Activated CD8-positive, alpha-beta memory T cell treated with anti-CD3 and anti-CD28 coated beads for 1 hour (primary cell): Measurements from ENCODE around the gene DUSP16.
A peak's percentile ranks its signal among the peaks of the same experiment; 100 is the strongest.
"Not testable (repeated sequence)": the region's sequence is repeated elsewhere in the genome, so short reads cannot be mapped to it uniquely, and the experiment has no call there.

Source experiments
- DNase-seq, 2 donors: peaks; one replicate each; pipeline ENCODE4 v3.0.0-alpha.2; 2020; ENCODE audit warnings: low read depth in 1 of 2; ENCODE audit errors: extremely low read depth in 1 of 2

DUSP16 gene

DNA sequence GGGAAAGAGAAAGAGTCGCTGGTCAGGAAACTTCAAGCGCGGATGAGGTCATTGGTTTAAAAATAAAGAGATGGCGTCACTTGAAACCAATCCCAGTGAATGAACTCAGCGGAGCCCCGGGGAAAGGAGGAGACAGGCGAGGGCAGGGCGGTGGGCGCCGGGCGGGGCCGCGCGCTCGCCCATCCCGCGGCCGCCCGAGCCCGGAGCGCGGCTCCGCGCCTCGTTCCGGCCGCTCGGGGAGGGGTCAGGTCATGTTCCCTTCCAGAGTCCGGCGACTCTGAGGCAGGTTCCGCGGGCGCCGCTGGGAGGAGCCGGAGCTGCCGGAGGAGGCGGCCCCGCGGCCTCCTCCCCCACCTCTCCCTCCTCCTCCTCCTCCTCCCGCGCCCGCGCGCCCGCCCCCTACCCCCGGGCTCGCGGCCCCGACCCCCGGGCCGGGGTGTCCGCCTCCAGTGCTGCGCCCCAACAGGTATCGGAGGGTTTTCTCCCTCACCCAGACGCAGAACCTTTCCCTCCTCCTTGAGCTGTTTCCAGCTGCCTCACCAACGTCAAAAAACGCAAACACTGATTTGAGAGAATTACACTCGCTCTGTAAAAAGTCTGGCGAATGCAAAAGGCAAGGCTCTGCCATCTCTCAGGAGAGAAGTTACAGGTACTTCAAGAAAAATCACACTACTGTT, at the start of gene DUSP16:
Gene DUSP16, minus strand, starts transcription at position 279 of the 677 bp plus-strand sequence. CDS start 41,765 bp downstream, outside the sequence.
- DNase-seq: peak; percentile 55 to 57

- DNase-seq: no peak
These were observed 49.7 kb upstream of the DUSP16 start for GRCh38 chr12:12612358-12612757.

DNA sequence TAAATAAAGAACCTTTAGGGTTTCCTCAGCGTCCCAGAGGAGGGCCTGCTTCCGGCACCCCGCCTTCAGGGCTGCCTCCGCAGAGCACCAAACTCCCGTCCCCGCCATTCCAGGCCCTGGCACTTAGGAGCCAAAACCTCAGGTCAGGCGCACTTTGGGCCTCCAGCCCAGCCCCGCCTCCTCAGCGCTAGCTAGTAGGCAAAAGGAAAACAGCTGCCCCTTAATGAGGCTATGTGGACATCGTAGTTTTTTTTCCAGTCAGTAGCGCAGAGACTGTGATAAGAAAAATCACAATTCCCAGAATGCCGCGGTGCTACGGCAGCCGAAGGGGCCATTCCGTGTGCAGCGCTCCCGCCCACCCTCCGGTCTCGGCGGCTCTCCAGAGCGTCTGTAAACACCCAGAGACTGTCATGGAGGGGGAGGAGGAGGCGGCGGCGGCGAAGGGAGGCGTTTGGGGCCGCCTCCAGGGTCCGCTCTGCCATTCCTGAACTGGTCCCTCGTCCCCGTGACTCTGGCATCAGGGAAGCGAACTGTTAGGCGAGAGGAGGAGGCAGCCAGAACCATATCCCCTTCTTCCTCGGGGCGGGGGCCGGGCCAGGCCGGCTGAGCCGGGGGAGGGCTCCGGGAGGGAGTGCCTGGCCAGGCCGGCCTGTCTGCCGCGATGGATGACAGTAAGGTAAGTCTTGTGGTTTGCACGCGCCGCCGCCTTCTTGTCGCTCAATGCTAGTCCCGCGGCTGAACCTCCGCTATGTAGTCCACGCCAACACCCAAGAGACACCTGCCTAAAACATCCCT, 49.0 kb upstream of the DUSP16 start, which contains the start of gene CREBL2:
Gene CREBL2, plus strand, starts transcription at position 365 of the 795 bp plus-strand sequence. Its CDS starts 297 bp downstream, at position 662.
- peak; percentile 70 to 75 for DNase-seq

DNA sequence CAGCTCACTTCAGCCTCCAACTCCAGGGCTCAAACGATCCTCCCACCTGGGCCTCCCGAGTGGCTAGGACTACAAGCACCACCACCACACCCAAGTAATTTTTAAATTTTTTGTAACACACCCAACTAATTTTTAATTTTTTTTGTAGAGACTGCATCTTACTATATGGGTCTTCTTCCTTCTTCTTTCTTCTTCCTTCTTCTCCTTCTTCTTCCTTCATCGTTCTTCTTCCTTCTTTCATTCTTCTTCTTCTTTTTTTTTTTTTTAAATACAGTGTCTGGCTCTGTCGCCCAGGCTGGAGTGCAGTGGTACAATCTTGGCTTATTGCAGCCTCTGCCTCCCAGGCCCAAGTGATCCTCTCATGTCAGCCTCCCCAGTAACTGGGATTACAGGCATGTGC, 48.0 kb upstream of the DUSP16 start:
- no peak for DNase-seq

- DNase-seq: no peak
These were observed 47.0 kb upstream of the DUSP16 start for GRCh38 chr12:12609692-12610091.

DNA sequence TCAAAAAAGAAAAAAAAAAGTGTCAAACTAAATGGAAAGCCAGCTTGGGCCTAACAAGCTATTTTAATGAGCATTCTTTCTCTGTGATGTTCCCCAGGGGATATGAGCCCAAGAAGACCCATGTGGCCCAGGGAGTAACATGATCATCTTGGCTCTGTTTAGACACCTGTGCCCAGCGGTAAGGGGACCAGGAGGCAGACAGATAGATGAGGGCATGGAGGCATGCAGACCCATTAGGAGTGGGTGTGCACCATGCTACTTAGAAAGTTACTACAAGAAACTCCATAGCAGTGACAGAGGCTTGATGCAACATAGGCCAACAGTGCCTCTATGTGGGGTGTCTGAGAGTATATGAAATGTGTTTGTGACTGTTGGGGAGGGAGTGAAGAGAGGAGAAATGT, 45.9 kb upstream of the DUSP16 start:
- no peak for DNase-seq

DNA sequence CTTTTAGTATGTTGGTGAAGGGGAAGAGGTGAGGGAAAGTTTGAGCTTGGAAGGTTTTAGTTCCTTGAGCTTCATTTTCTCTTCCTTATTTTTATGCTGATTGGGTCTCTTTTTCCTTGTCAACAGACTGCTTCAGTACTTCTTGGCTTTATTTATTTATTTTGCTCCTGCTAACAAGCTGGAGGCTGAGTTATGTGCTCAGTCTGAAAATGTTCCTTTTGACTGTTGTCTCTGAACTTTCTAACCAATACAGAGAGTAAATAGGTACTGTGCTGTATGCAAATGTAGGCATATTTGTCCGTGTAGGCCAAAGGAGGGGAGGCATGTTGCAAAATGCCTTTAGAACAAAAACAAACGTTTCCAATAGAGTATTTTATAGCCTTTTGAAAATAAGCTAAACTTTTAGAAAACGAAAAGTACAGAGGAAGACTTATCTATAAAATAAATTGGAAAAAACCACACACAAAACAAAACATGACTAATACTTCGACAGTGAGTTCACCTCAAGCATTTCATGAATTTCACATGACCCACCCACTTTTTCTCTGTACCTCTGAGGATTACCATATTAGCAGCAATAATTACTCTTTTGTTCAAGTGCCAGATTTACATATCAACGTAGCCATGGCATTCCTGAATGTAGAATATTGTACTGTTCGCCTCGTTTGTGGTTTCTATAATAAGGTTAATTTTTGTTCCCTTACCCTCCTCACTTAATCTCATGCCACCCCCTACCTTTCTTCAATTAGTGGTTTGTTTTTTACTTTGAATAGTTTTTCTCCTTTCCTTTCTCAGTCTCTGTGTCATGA, 44.3 kb upstream of the DUSP16 start:
- DNase-seq: no peak

- DNase-seq: no peak
These were observed 42.1 kb upstream of the DUSP16 start for GRCh38 chr12:12604740-12605139.

- no peak for DNase-seq
These were observed 38.0 kb upstream of the DUSP16 start for GRCh38 chr12:12600659-12601058.

DNA sequence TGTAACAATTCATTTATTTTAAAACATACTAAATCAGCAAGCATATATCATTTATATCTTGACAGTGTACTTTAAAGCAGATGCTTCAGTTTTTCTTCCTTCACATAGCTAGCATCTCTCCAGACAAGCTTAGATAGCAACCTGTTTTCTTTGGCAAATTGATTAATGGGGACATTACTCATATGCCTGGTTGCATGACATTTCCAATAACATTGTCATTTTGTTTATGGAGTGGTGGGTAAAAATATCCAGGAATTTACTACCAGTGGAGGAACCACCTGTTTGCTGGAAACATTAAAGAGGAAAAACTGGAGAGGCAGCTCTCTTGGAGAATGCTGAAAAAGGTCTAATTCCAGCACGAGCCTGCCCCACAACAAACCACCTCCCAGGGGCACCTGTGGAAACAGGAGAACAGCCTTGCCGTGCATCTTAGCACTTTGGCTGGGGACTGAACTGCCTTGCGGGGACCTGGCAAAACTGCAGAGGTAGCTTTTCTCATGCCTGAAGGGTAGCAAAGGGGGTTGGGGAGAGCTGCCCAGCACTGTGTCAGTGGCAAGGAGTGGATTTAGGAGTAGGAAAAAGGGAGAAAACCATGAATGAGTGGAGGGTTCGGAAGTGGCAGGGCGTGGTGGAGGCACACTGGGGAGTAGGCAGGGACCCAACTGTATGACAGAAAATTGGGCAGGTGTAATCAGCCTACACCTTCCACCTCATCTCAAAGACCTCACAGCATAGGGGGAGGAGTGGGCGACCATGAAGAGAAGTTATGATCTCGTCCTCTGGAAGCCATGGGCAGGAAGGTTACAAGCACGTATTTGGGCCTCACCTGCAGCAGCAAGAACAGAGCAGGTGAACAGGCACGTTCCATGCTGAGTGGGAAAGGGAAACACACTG, 37.3 kb upstream of the DUSP16 start:
- DNase-seq: no peak

DNA sequence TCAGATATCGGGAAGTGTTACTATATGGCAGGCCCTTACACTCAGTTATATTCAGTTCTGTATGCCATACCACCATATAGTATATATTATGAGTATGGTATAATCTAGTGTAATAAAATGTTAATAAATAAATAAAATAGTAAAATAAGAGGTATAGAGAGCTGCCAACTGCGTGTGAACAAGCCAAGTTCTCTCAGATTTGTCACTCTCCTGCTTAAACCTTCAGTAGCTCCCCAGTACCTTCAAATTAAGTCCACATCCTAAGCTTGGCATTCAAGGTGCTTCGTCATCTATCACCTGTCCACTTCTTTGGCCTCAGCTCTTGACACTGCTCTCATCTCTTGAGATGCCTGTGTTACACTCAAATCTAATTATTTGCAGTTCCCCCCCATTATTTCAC, 36.2 kb upstream of the DUSP16 start:
- DNase-seq: no peak

- not testable (repeated sequence) for DNase-seq
These were observed 33.9 kb upstream of the DUSP16 start for GRCh38 chr12:12596598-12596997.

DNA sequence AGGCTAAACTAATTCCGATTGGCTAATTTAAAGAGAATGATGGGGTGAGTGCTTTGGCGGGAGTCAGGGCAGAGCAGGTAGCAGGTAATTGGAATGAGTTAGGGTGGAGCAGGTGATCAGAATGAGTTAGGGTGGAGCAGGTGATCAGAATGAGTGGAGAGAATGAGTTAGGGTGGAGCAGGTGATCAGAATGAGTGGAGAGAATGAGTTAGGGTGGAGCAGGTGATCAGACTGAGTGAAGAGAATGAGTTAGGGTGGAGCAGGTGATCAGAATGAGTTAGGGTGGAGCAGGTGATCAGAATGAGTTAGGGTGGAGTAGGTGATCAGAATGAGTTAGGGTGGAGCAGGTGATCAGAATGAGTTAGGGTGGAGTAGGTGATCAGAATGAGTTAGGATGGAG, 33.3 kb upstream of the DUSP16 start:
- not testable (repeated sequence) for DNase-seq

DNA sequence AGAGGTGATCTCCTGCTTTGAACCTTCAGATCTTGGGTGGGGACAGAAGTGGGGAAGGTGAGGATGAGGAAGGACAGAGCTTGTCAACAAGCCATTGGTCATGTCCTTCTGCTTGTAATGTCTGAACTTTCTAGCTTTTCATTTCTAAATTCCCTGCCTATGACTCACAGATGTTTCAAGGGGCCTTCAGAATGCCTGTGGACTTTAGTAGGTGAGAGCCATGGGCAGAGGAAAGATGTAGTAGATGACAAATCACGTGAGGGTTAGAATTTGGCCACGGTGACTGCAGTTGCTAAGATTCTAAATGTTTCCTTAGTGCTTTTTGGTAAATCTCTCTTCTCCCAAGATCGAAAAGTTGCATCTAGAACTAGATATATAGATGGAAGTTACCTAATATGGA, 30.3 kb upstream of the DUSP16 start:
- no peak for DNase-seq

DNA sequence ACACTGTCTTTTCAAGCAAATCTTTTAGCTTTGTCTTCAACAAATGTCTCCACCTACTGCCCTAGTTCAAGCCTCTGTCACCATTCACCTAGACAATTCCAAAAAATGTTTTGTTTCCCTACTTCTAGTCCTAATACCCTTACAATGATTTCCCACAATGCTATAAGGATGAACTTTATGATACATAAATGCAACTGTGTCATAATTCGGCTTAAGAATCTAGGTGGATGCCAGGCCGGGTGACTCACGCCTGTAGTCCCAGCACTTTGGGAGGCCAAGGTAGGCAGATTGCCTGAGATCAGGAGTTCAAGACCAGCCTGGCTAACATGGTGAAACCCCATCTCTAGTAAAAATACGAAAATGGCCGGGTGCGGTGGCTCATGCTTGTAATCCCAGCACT, 28.3 kb upstream of the DUSP16 start:
- DNase-seq: no peak

- DNase-seq: not testable (repeated sequence)
These were observed 25.8 kb upstream of the DUSP16 start for GRCh38 chr12:12588436-12588835.

DNA sequence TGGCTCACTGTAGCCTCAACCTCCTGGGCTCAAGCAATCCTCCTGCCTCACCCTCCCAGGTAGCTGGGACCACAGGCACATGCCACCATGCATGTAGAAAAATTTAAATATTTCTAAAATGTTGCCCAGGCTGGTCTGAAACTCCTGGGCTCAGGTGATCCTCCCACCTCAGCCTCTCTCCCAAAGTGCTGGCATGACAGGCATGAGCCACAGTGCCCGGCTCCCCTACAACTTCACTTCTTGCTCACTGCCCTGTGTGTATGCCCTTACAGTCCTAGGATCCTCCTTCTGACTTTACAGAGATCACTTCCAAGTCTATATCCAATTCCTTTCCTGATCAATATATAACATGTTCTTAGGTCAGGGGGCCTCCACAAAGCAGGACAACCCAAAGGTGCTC, 25.2 kb upstream of the DUSP16 start:
- no peak for DNase-seq

DNA sequence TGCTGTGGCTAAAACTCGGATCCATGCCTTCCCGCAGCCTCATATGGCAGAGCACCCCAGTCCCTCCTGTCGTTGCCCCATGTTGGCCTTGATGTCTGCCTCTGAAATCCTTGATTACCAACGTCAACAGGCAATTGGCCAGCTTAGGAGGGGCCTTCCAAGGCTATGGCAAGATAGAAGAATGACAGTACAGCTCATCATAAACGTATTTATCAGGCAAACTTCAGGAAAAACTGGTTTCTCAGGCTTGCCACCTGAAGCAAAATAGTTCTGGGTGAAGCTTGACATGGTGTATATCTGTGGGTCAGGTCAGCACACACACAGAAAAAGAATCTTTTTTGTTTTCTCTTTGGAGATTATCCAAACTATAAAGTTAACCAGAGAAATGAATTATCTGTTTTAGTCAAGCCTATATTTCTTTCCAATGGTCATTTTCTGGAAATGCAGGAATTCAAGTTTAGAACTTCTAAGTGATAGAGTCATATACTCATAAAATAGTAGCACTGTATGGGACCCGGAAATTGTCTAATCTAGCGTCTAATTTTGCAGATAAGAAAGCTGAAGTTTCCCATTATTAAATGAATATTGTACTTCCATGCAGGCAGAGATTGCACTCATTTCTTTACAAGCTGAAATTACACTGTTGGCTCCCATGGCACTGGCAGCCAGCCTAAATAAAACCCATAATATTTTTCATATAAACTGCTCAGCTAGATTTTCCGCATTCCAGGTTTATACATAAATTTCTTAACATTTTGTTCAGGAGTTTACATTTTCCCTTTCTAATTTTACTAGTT, 24.4 kb upstream of the DUSP16 start:
- no peak for DNase-seq

DNA sequence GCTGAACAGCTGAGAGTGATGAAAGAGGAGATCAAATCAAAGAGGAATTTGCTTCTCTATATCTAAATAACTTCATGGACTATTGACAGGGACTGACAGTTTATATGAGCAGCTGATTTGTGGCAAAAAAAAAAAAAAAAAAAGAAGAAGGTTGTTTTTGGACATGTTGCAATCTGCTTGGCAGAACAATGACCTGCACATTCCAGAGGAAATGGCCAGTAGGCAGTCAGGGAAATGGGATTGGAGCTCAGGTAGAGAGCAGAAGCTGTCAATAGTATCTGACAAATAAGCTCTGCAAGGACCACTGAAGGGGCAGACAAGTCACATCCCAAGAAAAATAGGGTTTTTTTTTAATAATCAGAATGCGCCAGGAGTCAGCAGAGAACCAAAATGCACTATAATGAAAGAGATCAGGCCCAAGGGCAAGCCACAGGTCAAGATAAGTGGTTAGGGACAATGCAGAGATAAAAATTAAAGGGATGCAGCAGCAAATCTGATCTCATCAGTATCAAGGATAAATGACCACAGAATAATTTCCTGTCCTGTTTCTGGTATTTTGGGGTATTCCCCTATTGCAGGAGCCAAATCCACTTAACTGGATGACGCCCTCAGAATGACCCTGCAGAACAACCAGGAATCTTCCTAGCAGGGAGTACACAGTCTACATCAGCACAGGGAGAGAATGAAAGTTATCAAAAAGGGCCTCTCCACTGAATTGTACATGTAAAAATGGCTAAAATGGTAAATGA, 22.6 kb upstream of the DUSP16 start:
- DNase-seq: no peak
